NCI-H1092 (cell line): ENCODE data around the gene MKS1.
A peak's percentile ranks its signal among the peaks of the same experiment; 100 is the strongest.

Source experiments
- DNase-seq: peaks from one replicate; lab custom pipeline; 2025; lab: John Stamatoyannopoulos, UW

Gene MKS1

GRCh38 chr17:58219007-58219788 lies at the start of gene MKS1:
Gene MKS1, minus strand, starts transcription at chr17:58219255. Its CDS starts 25 bp downstream, at chr17:58219230.
- peak; percentile 91 for DNase-seq

- DNase-seq, result no peak
These were observed 49.3 kb upstream of the MKS1 start for GRCh38 chr17:58268326-58268725.

DNA sequence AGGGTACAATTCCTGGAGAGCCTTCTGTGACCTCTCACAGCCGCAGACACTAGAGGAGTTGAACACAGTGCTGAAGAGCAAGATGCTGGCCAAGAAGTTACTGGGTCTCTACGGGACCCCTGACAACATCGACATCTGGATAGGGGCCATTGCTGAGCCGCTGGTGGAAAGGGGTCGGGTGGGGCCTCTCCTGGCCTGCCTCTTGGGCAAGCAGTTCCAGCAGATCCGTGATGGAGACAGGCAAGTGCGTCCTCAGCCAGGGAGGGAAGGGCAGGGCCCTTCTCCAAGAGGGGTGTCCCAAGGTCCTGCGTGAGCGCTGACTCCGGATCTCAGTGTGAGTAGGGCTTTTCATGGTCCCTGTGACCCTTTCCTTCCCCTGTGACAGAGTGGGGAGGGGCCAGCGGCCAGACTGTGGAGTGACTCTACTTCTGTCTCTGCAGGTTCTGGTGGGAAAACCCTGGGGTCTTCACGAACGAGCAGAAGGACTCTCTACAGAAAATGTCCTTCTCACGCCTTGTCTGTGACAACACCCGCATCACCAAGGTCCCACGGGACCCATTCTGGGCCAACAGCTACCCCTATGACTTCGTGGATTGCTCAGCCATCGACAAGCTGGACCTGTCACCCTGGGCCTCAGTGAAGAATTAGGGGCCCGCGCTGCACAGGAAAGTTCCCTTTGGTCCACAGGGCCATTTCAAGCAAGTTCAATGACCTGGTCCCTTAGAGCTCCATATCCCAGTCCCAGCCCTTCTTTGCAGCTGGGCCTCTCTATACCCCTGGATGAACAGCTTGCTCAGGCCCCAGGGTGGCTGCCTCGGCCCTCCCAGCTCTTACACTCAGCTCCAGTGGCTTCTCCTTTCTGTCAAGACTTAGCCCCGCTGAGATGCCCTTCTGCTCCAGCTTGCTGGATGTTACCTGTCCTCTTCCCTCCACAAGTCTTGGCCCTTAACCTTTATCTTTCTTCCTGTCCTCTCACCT lies 48.6 kb upstream of the MKS1 start:
- no peak for DNase-seq

GRCh38 chr17:58265902-58266875 lies 47.1 kb upstream of the MKS1 start:
- no peak for DNase-seq

DNA sequence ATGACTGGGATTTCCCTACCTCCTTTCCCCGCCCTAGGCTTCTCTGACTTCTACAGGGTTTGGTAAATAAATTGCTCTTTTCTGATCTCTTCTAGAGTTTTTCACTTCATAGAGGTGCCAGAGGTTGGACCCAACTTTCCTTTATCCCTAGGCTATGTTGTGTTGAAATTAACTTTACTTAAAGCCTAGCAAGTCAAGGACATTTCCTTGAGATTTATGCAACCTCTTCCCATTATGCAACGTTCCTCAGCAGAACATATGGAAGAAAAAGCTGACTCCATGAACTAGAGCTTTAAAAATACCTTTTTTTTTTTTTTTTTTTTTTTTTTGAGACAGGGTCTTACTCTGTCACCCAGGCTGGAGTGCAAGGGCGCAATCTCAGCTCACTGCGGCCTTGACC lies 46.2 kb upstream of the MKS1 start:
- no peak for DNase-seq

DNA sequence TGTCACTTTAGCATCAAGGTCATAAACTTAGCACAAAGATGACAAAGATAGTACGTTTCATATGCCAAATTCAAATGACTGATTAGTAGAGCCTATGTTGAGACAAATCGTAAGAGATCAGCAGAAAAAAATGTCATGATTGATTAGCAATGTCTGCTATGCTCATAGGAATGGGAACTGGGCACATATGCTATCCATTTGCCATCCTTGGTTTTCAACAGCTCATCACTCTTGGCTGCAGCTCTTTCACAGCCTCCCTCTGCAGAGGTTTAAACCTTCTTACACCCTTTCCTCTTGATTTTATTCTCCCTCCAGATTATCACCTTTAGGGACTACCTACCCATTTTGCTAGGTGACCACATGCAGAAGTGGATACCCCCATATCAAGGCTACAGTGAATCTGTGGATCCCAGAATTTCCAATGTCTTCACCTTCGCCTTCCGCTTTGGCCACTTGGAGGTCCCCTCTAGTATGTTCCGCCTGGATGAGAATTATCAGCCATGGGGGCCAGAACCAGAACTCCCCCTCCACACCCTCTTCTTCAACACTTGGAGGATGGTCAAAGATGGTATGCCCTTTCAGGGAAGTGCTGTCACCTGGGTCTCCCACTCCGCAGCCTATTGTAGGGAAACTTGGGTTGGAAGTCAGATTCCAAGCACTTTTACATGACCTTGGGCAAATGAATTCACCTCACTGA lies 45.5 kb upstream of the MKS1 start:
- DNase-seq, result no peak

GRCh38 chr17:58263773-58264172 lies 44.7 kb upstream of the MKS1 start:
- no peak for DNase-seq

DNA sequence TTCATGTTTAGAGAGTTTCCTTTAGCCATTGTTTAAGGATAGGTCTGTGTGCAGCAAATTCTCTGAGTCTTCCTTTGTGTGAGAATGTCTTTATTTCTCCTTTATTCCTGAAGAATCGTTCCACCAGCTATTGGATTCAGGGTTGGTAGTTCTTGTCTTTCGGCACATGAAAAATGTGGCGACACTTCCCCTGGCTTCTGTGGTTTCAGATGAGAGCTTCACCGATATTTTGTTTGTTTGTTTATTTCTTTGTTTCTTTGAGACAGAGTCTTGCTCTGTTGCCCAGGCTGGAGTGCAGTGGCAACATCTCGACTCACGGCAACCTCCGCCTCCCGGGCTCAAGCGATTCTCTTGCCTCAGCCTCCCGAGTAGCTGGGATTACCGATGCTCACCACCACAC lies 43.1 kb upstream of the MKS1 start:
- no peak for DNase-seq

- no peak for DNase-seq
These were observed 35.7 kb upstream of the MKS1 start for GRCh38 chr17:58254803-58255202.

DNA sequence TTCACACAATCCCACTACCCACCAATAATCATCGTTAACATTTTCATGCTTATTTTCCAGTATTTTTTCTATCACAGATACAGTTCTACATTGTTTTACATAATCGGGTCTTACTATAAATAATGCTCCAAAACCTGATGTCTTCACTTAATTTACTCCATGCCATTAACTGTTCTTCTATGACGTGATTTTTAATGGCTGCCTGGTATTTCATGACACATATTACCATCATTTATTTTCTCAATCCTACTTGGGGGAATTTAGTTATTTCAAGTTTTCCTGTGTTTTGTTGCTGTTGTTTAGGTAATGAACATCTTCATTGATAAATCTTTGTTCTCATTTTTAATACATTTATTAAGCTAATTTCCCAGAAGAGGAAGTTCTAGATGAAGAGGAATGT lies 34.0 kb upstream of the MKS1 start:
- DNase-seq, result no peak

DNA sequence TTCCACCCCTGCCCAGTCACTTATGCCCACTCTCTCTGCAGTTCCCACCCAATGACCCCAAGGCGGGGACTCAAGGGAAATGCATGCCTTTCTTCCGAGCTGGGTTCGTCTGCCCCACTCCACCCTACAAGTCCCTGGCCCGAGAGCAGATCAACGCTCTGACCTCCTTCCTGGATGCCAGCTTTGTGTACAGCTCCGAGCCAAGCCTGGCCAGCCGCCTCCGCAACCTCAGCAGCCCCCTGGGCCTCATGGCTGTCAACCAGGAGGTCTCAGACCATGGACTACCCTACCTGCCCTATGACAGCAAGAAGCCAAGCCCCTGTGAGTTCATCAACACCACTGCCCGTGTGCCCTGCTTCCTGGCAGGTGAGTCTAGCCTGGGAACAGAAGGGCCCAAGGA lies 33.1 kb upstream of the MKS1 start:
- DNase-seq, result no peak

DNA sequence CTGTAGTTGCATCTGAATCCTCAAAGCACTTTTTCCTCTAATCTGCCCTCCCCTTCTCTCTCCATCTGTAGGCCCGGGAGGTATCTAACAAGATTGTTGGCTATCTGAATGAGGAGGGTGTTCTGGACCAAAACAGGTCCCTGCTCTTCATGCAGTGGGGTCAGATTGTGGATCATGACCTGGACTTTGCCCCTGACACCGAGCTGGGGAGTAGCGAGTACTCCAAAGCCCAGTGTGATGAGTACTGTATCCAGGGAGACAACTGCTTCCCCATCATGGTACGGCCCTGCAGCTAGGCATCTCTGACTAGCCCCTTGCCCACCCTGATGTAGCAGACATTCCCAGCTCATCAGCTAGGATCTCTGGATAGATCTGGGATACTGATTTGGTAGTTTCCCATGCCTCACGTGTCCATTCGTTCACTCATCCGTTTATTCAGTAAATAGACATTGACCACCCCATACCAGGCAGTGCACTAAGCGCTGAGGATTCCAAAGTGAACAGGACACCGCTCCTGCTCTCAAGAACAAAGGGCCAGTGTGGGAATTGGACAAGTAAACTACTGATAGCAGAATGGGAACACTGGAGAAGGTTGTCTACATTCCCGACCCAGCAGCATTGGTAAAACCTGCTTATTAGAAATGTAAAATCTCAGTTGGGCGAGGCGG lies 31.4 kb upstream of the MKS1 start:
- DNase-seq, result no peak

DNA sequence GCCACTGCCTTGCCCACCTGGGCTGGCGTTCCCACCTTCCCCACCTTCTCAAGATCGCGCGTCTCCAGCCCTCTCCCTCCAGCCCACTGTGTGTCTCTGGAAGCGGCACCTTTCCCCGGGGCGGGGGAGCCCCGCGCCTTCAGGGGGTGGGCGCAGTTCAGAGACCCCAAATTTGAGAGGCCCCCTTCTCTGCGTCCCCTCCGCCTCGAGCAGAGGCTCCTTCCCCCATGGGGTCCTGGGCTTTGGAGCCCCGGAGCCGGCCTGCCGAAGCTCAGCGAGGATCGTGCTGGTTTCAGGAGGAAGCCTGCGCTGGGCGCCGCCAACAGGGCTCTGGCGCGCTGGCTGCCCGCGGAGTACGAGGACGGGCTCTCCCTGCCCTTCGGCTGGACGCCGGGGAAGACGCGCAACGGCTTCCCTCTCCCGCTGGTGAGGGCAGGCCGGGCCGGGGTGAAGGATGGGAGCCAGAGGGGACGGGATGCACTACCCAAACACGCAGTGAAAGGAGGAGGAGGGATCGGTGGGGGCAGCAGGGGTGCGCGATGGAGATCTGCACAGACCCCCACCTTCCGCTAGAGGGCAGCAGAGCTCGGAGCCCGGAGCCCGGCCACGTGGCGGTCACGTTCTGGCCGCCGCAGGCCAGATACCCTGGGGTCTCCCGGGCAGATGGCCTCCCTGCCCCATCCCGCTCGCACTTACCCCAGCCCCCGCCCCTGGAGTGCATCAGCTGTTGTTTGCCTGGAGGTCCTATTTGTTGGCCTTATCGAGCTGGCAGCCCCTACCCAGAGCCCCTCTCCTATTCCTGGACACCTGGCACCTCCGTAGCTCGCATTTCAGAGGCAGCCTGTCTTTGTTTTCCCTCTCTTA lies 30.4 kb upstream of the MKS1 start:
- peak; percentile 47 for DNase-seq

- no peak for DNase-seq
These were observed 29.9 kb upstream of the MKS1 start for GRCh38 chr17:58248955-58249269.

- no peak for DNase-seq
These were observed 28.7 kb upstream of the MKS1 start for GRCh38 chr17:58247511-58248363.

- DNase-seq, result no peak
These were observed 27.7 kb upstream of the MKS1 start for GRCh38 chr17:58246781-58247180.

GRCh38 chr17:58246104-58246740 lies 27.2 kb upstream of the MKS1 start:
- no peak for DNase-seq

GRCh38 chr17:58245428-58246103 lies 26.5 kb upstream of the MKS1 start:
- DNase-seq, result no peak
